Measurements from ENCODE around the gene BRD7.

BRD7 gene

DNA sequence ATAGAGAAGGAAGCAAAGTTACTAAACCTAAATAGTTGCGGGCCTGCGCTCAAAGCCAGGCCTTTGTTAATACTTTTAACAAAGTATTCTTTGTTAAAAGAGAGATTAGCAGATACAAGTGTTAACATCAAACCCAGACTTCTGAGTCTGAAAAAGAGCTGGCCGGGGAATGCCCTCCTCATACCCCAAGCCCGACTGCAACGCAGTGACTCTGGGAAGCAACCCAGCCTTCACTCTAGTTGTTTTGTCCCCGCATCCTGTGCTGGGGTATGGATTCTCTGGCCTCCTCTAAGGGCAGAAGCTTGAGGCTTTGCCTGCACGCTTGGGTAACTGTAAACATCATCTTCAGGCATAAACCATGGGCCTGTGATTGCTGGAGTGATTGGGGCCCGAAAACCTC lies 54.1 kb downstream of the BRD7 start:
- DNase-seq (ENCODE audit: low read depth) = no peak
- TF ChIP-seq, protein P1, sequence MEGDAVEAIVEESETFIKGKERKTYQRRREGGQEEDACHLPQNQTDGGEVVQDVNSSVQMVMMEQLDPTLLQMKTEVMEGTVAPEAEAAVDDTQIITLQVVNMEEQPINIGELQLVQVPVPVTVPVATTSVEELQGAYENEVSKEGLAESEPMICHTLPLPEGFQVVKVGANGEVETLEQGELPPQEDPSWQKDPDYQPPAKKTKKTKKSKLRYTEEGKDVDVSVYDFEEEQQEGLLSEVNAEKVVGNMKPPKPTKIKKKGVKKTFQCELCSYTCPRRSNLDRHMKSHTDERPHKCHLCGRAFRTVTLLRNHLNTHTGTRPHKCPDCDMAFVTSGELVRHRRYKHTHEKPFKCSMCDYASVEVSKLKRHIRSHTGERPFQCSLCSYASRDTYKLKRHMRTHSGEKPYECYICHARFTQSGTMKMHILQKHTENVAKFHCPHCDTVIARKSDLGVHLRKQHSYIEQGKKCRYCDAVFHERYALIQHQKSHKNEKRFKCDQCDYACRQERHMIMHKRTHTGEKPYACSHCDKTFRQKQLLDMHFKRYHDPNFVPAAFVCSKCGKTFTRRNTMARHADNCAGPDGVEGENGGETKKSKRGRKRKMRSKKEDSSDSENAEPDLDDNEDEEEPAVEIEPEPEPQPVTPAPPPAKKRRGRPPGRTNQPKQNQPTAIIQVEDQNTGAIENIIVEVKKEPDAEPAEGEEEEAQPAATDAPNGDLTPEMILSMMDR (IDR thresholded peaks at IDR 0.05; ENCODE audit: low read length, missing control alignments) = no peak
- H3K4me3 ChIP-seq (replicated peaks; ENCODE audit: low read depth, low read length) = no peak overlapping the region

DNA sequence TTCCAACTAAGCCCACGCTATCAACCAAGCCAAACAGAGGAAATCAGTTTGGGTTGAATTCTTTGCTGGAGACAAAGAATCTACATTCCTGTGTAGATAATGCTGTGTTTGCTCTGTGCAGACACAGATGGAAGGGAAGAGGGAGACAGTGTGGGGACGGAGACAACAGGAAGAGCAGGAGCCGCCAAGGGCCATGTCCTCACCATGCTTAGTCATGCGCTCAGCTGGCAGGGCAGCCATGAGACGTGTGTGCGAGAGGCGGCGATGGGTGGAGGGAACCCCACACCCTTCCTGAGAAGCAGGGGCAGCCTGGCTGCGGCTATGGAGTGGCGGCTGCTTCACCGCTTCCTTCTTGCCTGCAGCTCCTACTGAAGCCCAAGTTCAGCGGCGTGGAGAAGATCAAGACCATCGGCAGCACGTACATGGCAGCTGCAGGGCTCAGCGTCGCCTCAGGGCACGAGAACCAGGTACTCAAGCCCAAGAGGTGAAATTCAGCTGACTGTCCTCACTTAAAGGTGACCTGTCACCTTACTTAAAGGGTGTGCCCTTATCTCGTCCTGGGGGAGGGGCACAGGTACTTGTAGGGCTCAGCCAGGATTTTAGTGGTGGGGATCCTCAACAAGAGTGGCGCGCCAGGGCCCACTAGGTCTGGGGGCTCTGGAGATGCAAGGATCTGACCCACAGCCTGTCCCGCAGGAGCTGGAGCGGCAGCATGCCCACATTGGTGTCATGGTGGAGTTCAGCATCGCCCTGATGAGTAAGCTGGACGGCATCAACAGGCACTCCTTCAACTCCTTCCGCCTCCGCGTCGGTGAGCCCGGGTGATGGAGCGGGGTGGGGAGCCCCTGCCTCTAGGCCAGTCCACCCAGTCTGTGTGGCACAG lies 55.0 kb downstream of the BRD7 start:
- DNase-seq (ENCODE audit: low read depth) = peak; percentile 79

DNA sequence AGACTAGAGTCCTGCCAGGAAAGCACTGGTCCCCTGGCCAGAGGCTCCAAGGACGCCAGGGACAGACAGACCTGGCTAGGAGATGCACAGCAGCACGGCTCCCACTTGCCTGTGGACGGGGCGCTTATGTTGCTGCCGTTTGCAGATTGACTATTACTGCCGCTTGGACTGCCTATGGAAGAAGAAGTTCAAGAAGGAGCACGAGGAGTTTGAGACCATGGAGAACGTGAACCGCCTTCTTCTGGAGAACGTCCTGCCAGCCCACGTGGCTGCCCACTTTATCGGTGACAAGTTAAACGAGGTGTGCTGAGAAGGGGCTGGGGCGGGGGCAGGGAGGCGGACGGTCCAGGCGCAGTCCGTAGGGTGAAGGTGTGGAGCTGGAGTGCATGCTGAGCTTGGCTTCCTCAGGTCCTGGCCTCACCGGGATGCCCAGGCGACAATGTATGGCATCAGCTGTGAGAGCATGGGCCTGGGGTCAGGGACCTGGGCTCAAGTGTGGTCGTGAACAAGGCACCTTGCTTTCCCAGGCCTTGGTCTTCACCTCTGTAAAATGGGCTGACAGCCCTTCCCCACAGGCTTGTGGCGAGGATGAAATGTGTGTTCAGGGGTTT lies 56.8 kb downstream of the BRD7 start:
- TF ChIP-seq, protein P1 (IDR thresholded peaks at IDR 0.05; ENCODE audit: low read length, missing control alignments) = no peak
- H3K4me3 ChIP-seq (replicated peaks; ENCODE audit: low read depth, low read length) = no peak overlapping the region
- no peak for DNase-seq (ENCODE audit: low read depth)

More for the DNA sequence above, 55.0 kb downstream of the BRD7 start:
- no peak overlapping the region for H3K4me3 ChIP-seq (replicated peaks; ENCODE audit: low read depth, low read length)
- TF ChIP-seq, protein P1 (IDR thresholded peaks at IDR 0.05; ENCODE audit: low read length, missing control alignments) = no peak

DNA sequence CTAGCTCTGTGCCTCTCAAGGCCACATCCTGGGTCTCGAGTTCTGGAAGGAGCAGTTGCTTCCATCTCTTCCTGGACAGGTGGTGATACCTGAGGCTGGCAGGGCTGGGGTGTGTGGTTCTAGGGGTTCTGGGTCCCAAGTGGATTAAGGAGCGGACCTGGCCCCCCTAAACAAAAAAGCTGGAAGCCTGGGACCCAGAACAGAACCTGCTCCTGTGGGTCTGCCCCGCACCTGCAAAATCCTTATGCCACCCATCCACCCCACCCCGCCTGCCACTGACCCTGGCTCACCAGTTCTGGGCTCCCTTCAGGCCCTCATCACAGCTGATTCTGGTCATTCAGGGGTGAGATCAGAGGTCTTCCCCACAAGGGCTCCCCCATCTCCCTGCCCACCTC lies 57.7 kb downstream of the BRD7 start:
- TF ChIP-seq, protein P1 (IDR thresholded peaks at IDR 0.05; ENCODE audit: low read length, missing control alignments) = no peak
- H3K4me3 ChIP-seq (replicated peaks; ENCODE audit: low read depth, low read length) = no peak overlapping the region
- no peak for DNase-seq (ENCODE audit: low read depth)

DNA sequence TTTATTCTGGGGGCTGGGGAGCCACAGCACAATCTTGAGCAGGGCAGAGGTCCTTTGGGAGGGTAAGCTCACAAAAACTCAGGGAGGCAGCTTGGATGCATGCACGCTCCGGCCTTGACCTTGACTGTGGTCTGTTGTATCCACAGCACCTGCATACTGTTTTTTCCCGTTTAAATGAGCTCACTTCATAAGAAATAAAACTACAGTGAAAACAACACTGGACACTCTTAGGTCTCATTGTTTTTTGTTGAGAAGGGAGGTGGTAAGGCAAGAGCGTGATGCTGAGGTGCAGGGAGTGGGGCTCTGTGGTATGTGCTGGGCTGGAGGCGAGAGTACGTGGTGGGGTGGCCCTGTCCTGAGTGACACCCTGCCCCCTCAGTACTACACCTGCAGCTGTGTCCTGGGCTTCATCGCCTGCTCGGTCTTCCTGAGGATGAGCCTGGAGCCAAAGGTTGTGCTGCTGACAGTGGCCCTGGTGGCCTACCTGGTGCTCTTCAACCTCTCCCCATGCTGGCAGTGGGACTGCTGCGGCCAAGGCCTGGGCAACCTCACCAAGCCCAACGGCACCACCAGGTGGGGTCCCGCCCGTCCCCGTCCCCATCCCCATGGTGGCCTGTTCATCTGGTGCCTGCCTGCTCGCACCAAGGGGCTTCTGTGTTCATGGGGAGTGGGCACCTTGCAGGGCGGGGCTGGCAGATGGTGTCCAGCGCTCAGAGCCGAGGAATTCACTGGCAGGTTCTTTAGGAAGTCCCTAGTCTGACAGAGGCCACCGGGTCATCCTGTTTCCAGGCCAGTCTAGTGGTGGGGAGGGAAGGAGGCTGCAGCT lies 58.3 kb downstream of the BRD7 start:
- H3K4me3 ChIP-seq (replicated peaks; ENCODE audit: low read depth, low read length) = no peak overlapping the region
- TF ChIP-seq, protein P1 (IDR thresholded peaks at IDR 0.05; ENCODE audit: low read length, missing control alignments) = no peak
- DNase-seq (ENCODE audit: low read depth) = no peak

DNA sequence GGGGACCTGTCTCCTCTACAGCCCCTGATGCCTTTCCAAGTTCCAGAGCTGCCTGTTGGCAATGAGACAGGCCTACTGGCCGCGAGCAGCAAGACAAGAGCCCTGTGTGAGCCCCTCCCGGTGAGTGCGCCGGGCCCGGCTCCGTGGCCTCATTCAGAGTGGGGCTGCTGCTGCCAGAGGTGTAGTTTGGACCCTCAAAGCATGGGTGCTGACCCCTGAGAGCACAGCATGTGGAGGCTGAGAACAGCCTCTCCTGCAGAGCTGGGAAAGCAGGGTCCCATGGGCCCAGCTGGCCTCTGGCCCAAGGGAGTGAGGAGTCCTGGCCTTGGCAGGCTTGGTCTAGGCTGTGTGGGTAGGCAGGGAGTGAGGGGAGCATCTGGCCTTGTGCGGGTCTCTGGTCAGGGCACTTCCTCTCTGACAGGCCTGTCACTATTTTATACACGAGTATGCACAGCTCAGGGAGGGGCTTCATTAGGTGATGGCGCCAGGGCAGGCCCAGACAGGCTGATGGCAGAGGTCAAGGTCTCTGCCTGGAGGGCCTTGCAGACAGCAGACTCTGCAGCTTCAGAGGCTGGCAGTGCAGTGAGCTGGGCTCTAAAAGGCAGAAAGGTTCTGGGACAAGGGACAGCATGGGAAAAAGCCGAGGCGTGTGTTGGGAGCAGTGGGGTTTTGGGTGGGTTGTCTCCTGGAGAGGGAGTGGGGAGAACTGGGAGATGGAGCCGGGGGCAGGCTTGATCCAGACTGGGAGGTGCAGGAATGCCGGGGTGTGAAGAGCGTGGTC lies 59.1 kb downstream of the BRD7 start:
- no peak overlapping the region for H3K4me3 ChIP-seq (replicated peaks; ENCODE audit: low read depth, low read length)
- TF ChIP-seq, protein P1 (IDR thresholded peaks at IDR 0.05; ENCODE audit: low read length, missing control alignments) = no peak
- DNase-seq (ENCODE audit: low read depth) = no peak

Data from fibroblast of pulmonary artery (primary cell).